GM12878 (cell line): ENCODE data around the gene RAI14.

Experiments
- CTCF ChIP-seq, 3 experiments: IDR thresholded peaks in 2 of 3; conservative IDR thresholded peaks in 1 of 3; 2 replicates each; pipeline ENCODE4 v1.5.1; 2011; ENCODE audit warnings: low read depth in 3 of 3, low read length in 3 of 3, mild to moderate bottlenecking in 3 of 3, control low read depth in 2 of 3, moderate library complexity in 2 of 3, inconsistent platforms in 1 of 3, mixed read lengths in 1 of 3; ENCODE audit not compliant: control insufficient read depth in 2 of 3, insufficient read depth in 1 of 3; ENCODE audit errors: extremely low read depth in 1 of 3
- IKZF1 ChIP-seq: fragments of 450-650 bp; conservative IDR thresholded peaks from 2 replicates; pipeline ENCODE4 v1.6.1; 2017; ENCODE audit warnings: antibody characterized with exemption, mild to moderate bottlenecking

- no peak for TF ChIP-seq CTCF (IDR thresholded peaks at IDR 0.05 in 2 of 3, conservative IDR thresholded peaks at IDR 0.05 in 1 of 3; ENCODE audit: control insufficient read depth in 2 of 3, extremely low read depth in 1 of 3, insufficient read depth in 1 of 3, low read depth in 3 of 3, low read length in 3 of 3)
- TF ChIP-seq IKZF1: no peak
Measured at GRCh38 chr5:34695275-34696027, 39.3 kb downstream of the RAI14 start.
